ENCODE data around the gene MS4A15. TPM values are rescaled to one million over a fixed set of nuclear protein-coding genes. Genes with fewer than 3 reads are reported as not detected.

MS4A15 gene
- total RNA-seq, 3 donors from 2014 or later (not counting 1 experiment from before 2014, with no cell fraction given) = not detected

- DNase-seq (no peak), ATAC-seq (no peak)
- no peaks in the 10 kb centered on the region for H3K9me3 ChIP-seq (ENCODE audit: control insufficient read depth, insufficient read depth, low read length)
- H3K36me3 ChIP-seq (ENCODE audit: control insufficient read depth, insufficient read depth, low read length) = no peaks in the 10 kb centered on the region
- peaks cover under 1 to 8% of the 10 kb centered on the region in 2 donors for H3K27me3 Mint-ChIP-seq (ENCODE audit: low read depth in 2 of 2)
- H3K4me1 Mint-ChIP-seq = no peaks in the 10 kb centered on the region
- intact Hi-C loops (cut with micrococcal nuclease) = no loop called here
- no peak overlapping the region for H3K27ac ChIP-seq (ENCODE audit: low read length)
- H3K27me3 ChIP-seq (ENCODE audit: control insufficient read depth, insufficient read depth, low read length) = no peaks in the 10 kb centered on the region
- no peak overlapping the region for H3K27ac Mint-ChIP-seq
- no peak for TF ChIP-seq CTCF (IDR thresholded peaks at IDR 0.05)
- H3K4me3 Mint-ChIP-seq = no peak overlapping the region
- no peaks in the 10 kb centered on the region for H3K9me3 Mint-ChIP-seq
- peaks cover 4% of the 10 kb centered on the region for H3K4me1 ChIP-seq (ENCODE audit: control insufficient read depth, insufficient read depth, low read length)
- no peak overlapping the region for H3K4me3 ChIP-seq (ENCODE audit: low read length)
- 82% methylated on average over 16 of the region's 16 CpGs for WGBS (ENCODE audit: insufficient coverage)
- H3K36me3 Mint-ChIP-seq = no peaks in the 10 kb centered on the region
Measured at GRCh38 chr11:60771879-60772525, 15.3 kb downstream of the MS4A15 start.

- no peak overlapping the region for H3K27ac Mint-ChIP-seq
- intact Hi-C loops (cut with micrococcal nuclease) = no loop called here
- no peak overlapping the region for H3K4me3 ChIP-seq (ENCODE audit: low read length)
Measured at GRCh38 chr11:60772666-60773065, 16.0 kb downstream of the MS4A15 start.

GRCh38 chr11:60774726-60775125 is 18.1 kb downstream of the MS4A15 start:
- ATAC-seq (no peak), DNase-seq (no peak)
- Histone ChIP-seq H3K4me1 (ENCODE audit: control insufficient read depth, insufficient read depth, low read length) (peaks cover 4% of the 10 kb centered on the region), H3K4me3 (ENCODE audit: low read length) (no peak overlapping the region), H3K9me3 (ENCODE audit: control insufficient read depth, insufficient read depth, low read length) (no peaks in the 10 kb centered on the region), H3K36me3 (ENCODE audit: control insufficient read depth, insufficient read depth, low read length) (no peaks in the 10 kb centered on the region), H3K27ac (ENCODE audit: low read length) (no peak overlapping the region), H3K27me3 (ENCODE audit: control insufficient read depth, insufficient read depth, low read length) (no peaks in the 10 kb centered on the region)
- H3K9me3 Mint-ChIP-seq = no peaks in the 10 kb centered on the region
- H3K36me3 Mint-ChIP-seq = no peaks in the 10 kb centered on the region
- no peak for TF ChIP-seq CTCF (IDR thresholded peaks at IDR 0.05)
- no peaks in the 10 kb centered on the region for H3K4me1 Mint-ChIP-seq
- H3K27ac Mint-ChIP-seq = no peak overlapping the region
- no peak overlapping the region for H3K4me3 Mint-ChIP-seq
- intact Hi-C loops (cut with micrococcal nuclease) = no loop called here
- H3K27me3 Mint-ChIP-seq (ENCODE audit: low read depth in 2 of 2) = no peaks in the 10 kb centered on the region
- 79% methylated on average over 13 of the region's 13 CpGs for WGBS (ENCODE audit: insufficient coverage)

More at GRCh38 chr11:60772666-60773065, 16.0 kb downstream of the MS4A15 start:
- Histone ChIP-seq H3K27ac (ENCODE audit: low read length) (no peak overlapping the region), H3K9me3 (ENCODE audit: control insufficient read depth, insufficient read depth, low read length) (no peaks in the 10 kb centered on the region), H3K4me1 (ENCODE audit: control insufficient read depth, insufficient read depth, low read length) (peaks cover 4% of the 10 kb centered on the region), H3K27me3 (ENCODE audit: control insufficient read depth, insufficient read depth, low read length) (no peaks in the 10 kb centered on the region), H3K36me3 (ENCODE audit: control insufficient read depth, insufficient read depth, low read length) (no peaks in the 10 kb centered on the region)
- H3K4me3 Mint-ChIP-seq = no peak overlapping the region
- ATAC-seq = no peak
- H3K9me3 Mint-ChIP-seq = no peaks in the 10 kb centered on the region
- TF ChIP-seq CTCF (IDR thresholded peaks at IDR 0.05) = no peak
- H3K27me3 Mint-ChIP-seq (ENCODE audit: low read depth in 2 of 2) = peaks cover 0 to 8% of the 10 kb centered on the region in 2 donors
- H3K4me1 Mint-ChIP-seq = no peaks in the 10 kb centered on the region
- no peak for DNase-seq
- H3K36me3 Mint-ChIP-seq = no peaks in the 10 kb centered on the region
- WGBS (ENCODE audit: insufficient coverage) = 87% methylated on average over 8 of the region's 8 CpGs
